ENCODE results near the gene NEDD8. TPM values are rescaled to one million over a fixed set of nuclear protein-coding genes. Genes with fewer than 3 reads are reported as not detected.
A peak's percentile ranks its signal among the peaks of the same experiment; 100 is the strongest.

NEDD8 gene
- total RNA-seq, 1 experiment from 2014 or later = 178 TPM

- H3K9me3 ChIP-seq (ENCODE audit: control insufficient read depth in 1 of 2, insufficient read depth in 1 of 2, low read depth in 1 of 2, low read length in 2 of 2) = no peaks in the 10 kb centered on the region
- intact Hi-C loops (cut with micrococcal nuclease) = loop anchor here (2.0 kb wide), 1 partner anchor 16 kb away; the partner anchor contains the start of gene MDP1
- no peaks in the 10 kb centered on the region for H3K9me2 ChIP-seq (ENCODE audit: insufficient read depth)
- ChIA-PET POLR2A (interaction anchor here (2.0 kb wide), 1 partner anchor 9 kb away, joined by 11 read pairs; the partner anchor contains the start of gene TINF2), RAD21 (ENCODE audit: low non-redundant PET in 1 of 2, low total read pairs in 2 of 2, uncharacterized antibody in 2 of 2, unreplicated experiment in 2 of 2) (no interaction called here), CTCF (interaction anchor here (2.1 kb wide), 1 partner anchor 10 kb away, joined by 10 read pairs; the partner anchor contains the start of gene TINF2)
- peaks cover 24 to 31% of the 10 kb centered on the region in 2 experiments; a peak in 3 of 4 replicates for H3K36me3 ChIP-seq (ENCODE audit: control insufficient read depth in 1 of 2, insufficient read depth in 2 of 2, low read length in 2 of 2)
- H3K27me3 ChIP-seq (ENCODE audit: insufficient read depth, low read length) = no peaks in the 10 kb centered on the region
- H3K9ac ChIP-seq (ENCODE audit: low read length) = peak within 1 kb of the TSS; percentile 94
- H2AFZ ChIP-seq (ENCODE audit: low read depth, low read length, poor library complexity, severe bottlenecking) = peak within 1 kb of the TSS; percentile 25
- peak within 1 kb of the TSS; percentile 89 for H3K4me2 ChIP-seq (ENCODE audit: low read length)
- H3K79me2 ChIP-seq (ENCODE audit: insufficient read depth, low read length) = peaks cover 72% of the 10 kb centered on the region
- no peaks in the 10 kb centered on the region for H4K20me1 ChIP-seq (ENCODE audit: insufficient read depth)
- peak within 1 kb of the TSS; percentile 94 for H3K27ac ChIP-seq (ENCODE audit: low read depth, low read length)
- peak within 1 kb of the TSS; percentile 96 to 100 for H3K4me3 ChIP-seq (replicated peaks in 1 of 2; ENCODE audit: low read depth in 1 of 2, low read length in 2 of 2)
- peaks cover 14 to 23% of the 10 kb centered on the region in 2 experiments for H3K4me1 ChIP-seq (ENCODE audit: control insufficient read depth in 1 of 2, insufficient read depth in 2 of 2, low read length in 2 of 2)
- ATAC-seq (peak; percentile 67), DNase-seq (ENCODE audit: low read depth, low spot score) (no peak)
- BruUV-seq (replicated peaks) = TSS peak; percentile 63
- no peak for TF ChIP-seq ZNF274 (IDR thresholded peaks at IDR 0.05; ENCODE audit: low read depth, low read length)
- TF ChIP-seq SIN3A (IDR thresholded peaks at IDR 0.05; ENCODE audit: low read depth) = peak; percentile 33; the same call in 1 of the 2 replicates
- no peak for TF ChIP-seq RAD21 (IDR thresholded peaks at IDR 0.05; ENCODE audit: low read depth)
- TF ChIP-seq POLR2AphosphoS5 (IDR thresholded peaks at IDR 0.05; ENCODE audit: low read depth, low read length) = no peak; the same call in 1 of the 2 replicates
- TF ChIP-seq, protein P1, sequence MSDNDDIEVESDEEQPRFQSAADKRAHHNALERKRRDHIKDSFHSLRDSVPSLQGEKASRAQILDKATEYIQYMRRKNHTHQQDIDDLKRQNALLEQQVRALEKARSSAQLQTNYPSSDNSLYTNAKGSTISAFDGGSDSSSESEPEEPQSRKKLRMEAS (IDR thresholded peaks at IDR 0.05) = peak; percentile 21; the same call in 1 of the 2 replicates
- TF ChIP-seq TCF7L2 (IDR thresholded peaks at IDR 0.05; ENCODE audit: borderline replicate concordance, extremely low read depth, insufficient read depth, insufficient read length) = no peak
- TF ChIP-seq SRF (IDR thresholded peaks at IDR 0.05; ENCODE audit: low read depth) = no peak
- TF ChIP-seq JUND (IDR thresholded peaks at IDR 0.05) = no peak
- no peak for TF ChIP-seq YY1 (IDR thresholded peaks at IDR 0.05; ENCODE audit: extremely low read depth, insufficient replicate concordance, low read depth, low read length)
- TF ChIP-seq EZH2 (IDR thresholded peaks at IDR 0.05) = no peak
- no peak for TF ChIP-seq ELF1 (IDR thresholded peaks at IDR 0.05; ENCODE audit: borderline replicate concordance, low read depth)
- TF ChIP-seq CEBPB (IDR thresholded peaks at IDR 0.05; ENCODE audit: low read depth) = no peak
- TF ChIP-seq POLR2A (IDR thresholded peaks at IDR 0.05; ENCODE audit: borderline replicate concordance, extremely low read depth, insufficient read depth, insufficient read length) = no peak
- no peak for TF ChIP-seq EGR1 (IDR thresholded peaks at IDR 0.05; ENCODE audit: low read depth)
- TF ChIP-seq EZH2phosphoT487 (IDR thresholded peaks at IDR 0.05; ENCODE audit: borderline replicate concordance) = no peak
- TF ChIP-seq, protein P2, sequence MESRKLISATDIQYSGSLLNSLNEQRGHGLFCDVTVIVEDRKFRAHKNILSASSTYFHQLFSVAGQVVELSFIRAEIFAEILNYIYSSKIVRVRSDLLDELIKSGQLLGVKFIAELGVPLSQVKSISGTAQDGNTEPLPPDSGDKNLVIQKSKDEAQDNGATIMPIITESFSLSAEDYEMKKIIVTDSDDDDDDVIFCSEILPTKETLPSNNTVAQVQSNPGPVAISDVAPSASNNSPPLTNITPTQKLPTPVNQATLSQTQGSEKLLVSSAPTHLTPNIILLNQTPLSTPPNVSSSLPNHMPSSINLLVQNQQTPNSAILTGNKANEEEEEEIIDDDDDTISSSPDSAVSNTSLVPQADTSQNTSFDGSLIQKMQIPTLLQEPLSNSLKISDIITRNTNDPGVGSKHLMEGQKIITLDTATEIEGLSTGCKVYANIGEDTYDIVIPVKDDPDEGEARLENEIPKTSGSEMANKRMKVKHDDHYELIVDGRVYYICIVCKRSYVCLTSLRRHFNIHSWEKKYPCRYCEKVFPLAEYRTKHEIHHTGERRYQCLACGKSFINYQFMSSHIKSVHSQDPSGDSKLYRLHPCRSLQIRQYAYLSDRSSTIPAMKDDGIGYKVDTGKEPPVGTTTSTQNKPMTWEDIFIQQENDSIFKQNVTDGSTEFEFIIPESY (IDR thresholded peaks at IDR 0.05; ENCODE audit: extremely low read depth, insufficient replicate concordance, low read length) = no peak
- TF ChIP-seq FOSL1 (IDR thresholded peaks at IDR 0.05; ENCODE audit: low read depth) = no peak
- peak; percentile 26; the same call in 1 of the 2 replicates for TF ChIP-seq ZFX (IDR thresholded peaks at IDR 0.05)
- TF ChIP-seq CBX3 (IDR thresholded peaks at IDR 0.05; ENCODE audit: low read depth) = no peak
- no peak for TF ChIP-seq CTCF (IDR thresholded peaks at IDR 0.05 in 2 of 3, conservative IDR thresholded peaks at IDR 0.05 in 1 of 3; ENCODE audit: borderline replicate concordance in 1 of 3, insufficient read depth in 1 of 3, low read depth in 2 of 3, low read length in 2 of 3)
- TF ChIP-seq, protein P3, sequence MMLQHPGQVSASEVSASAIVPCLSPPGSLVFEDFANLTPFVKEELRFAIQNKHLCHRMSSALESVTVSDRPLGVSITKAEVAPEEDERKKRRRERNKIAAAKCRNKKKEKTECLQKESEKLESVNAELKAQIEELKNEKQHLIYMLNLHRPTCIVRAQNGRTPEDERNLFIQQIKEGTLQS (IDR thresholded peaks at IDR 0.05) = no peak
Measured at GRCh38 chr14:24232645-24233537, 724 bp upstream of the NEDD8 start, which contains the start of gene GMPR2. GMPR2 (plus strand) TSS chr14:24232929; CDS start chr14:24233254, 325 bp downstream.

Data from HCT116 (cell line).